HEK293 (cell line): ENCODE results near the gene PHGDH.
"Not testable (repeated sequence)": the region's sequence is repeated elsewhere in the genome, so short reads cannot be mapped to it uniquely, and the experiment has no call there.

Experiments
- HOXC10 ChIP-seq: sonication (generic); formaldehyde crosslinking; IDR thresholded peaks from 2 replicates; pipeline ENCODE4 v1.8.1; 2023; ENCODE audit warnings: mild to moderate bottlenecking, missing genetic modification reagents
- KLF1 ChIP-seq: fragments of 450-650 bp; formaldehyde crosslinking; IDR thresholded peaks from 2 replicates; pipeline ENCODE4 v1.5.1; 2016; ENCODE audit warnings: missing biosample characterization, missing genetic modification characterization
- ZNF274 ChIP-seq, 2 experiments: fragments of 200-500 bp in 1 of 2; fragments of 450-650 bp in 1 of 2; sonication (Bioruptor generic) in 1 of 2; formaldehyde crosslinking in 1 of 2; IDR thresholded peaks; 2 replicates each; pipeline versions ENCODE4 v1.5.1 to v1.6.1; 2014 to 2016; ENCODE audit warnings: borderline replicate concordance in 1 of 2, inconsistent platforms in 1 of 2, low read length in 1 of 2, missing biosample characterization in 1 of 2, missing genetic modification characterization in 1 of 2
- TF ChIP-seq, protein P1 (sequence below): fragments of 450-650 bp; formaldehyde crosslinking; IDR thresholded peaks from 2 replicates; pipeline ENCODE4 v1.5.1; 2016; ENCODE audit warnings: missing biosample characterization, missing genetic modification characterization
- TF ChIP-seq, protein P2 (sequence below): fragments of 450-650 bp; formaldehyde crosslinking; IDR thresholded peaks from 2 replicates; pipeline ENCODE4 v1.5.1; 2016; ENCODE audit warnings: missing biosample characterization, missing genetic modification characterization
- TF ChIP-seq, protein P3 (sequence below): fragments of 450-650 bp; formaldehyde crosslinking; IDR thresholded peaks from 2 replicates; pipeline ENCODE4 v1.5.1; 2016; ENCODE audit warnings: missing biosample characterization, missing genetic modification characterization

DNA sequence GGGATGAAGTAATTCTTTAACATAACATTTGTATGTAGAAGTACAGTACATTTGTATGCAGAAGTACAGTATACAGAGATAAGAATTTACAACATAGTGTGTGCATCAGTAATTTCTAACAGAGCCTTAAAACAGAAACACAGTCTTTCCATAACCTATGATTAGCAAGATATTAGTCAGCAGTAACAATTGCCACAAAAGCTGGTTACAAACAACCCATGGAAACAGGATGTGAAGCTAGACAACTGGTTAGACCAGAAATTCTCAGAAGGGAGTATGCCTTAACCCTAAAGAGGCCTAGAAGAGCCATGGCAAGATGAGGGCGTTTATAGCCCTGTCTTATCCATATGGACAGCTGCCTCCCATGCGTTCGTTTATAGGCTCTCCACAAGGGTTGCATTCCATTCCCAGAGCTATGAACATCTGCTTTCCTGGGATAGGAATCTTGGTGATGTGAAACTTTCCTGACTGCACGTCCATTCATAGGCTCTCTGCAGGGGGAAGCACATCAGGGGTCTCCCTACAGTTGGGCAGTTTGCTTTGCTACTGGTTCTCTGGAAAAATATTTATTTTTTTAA lies 74.8 kb downstream of the PHGDH start:
- not testable (repeated sequence) for TF ChIP-seq HOXC10 (CRISPR knock-in tag); ZNF274 (IDR thresholded peaks at IDR 0.05; ENCODE audit: low read length); ZNF274 (tag by site-specific recombination; IDR thresholded peaks at IDR 0.05; ENCODE audit: borderline replicate concordance); KLF1 (tag by site-specific recombination)
- TF ChIP-seq, protein P1, sequence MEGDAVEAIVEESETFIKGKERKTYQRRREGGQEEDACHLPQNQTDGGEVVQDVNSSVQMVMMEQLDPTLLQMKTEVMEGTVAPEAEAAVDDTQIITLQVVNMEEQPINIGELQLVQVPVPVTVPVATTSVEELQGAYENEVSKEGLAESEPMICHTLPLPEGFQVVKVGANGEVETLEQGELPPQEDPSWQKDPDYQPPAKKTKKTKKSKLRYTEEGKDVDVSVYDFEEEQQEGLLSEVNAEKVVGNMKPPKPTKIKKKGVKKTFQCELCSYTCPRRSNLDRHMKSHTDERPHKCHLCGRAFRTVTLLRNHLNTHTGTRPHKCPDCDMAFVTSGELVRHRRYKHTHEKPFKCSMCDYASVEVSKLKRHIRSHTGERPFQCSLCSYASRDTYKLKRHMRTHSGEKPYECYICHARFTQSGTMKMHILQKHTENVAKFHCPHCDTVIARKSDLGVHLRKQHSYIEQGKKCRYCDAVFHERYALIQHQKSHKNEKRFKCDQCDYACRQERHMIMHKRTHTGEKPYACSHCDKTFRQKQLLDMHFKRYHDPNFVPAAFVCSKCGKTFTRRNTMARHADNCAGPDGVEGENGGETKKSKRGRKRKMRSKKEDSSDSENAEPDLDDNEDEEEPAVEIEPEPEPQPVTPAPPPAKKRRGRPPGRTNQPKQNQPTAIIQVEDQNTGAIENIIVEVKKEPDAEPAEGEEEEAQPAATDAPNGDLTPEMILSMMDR (tag by site-specific recombination): not testable (repeated sequence)
- TF ChIP-seq, protein P2, sequence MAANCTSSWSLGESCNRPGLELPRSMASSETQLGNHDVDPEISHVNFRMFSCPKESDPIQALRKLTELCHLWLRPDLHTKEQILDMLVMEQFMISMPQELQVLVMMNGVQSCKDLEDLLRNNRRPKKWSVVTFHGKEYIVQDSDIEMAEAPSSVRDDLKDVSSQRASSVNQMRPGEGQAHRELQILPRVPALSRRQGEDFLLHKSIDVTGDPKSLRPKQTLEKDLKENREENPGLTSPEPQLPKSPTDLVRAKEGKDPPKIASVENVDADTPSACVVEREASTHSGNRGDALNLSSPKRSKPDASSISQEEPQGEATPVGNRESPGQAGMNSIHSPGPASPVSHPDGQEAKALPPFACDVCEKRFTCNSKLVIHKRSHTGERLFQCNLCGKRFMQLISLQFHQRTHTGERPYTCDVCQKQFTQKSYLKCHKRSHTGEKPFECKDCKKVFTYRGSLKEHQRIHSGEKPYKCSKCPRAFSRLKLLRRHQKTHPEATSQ (tag by site-specific recombination): not testable (repeated sequence)
- TF ChIP-seq, protein P3, sequence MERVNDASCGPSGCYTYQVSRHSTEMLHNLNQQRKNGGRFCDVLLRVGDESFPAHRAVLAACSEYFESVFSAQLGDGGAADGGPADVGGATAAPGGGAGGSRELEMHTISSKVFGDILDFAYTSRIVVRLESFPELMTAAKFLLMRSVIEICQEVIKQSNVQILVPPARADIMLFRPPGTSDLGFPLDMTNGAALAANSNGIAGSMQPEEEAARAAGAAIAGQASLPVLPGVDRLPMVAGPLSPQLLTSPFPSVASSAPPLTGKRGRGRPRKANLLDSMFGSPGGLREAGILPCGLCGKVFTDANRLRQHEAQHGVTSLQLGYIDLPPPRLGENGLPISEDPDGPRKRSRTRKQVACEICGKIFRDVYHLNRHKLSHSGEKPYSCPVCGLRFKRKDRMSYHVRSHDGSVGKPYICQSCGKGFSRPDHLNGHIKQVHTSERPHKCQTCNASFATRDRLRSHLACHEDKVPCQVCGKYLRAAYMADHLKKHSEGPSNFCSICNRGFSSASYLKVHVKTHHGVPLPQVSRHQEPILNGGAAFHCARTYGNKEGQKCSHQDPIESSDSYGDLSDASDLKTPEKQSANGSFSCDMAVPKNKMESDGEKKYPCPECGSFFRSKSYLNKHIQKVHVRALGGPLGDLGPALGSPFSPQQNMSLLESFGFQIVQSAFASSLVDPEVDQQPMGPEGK: not testable (repeated sequence)
